ENCODE measurements around the gene RRN3.
"Not testable (repeated sequence)": the region's sequence is repeated elsewhere in the genome, so short reads cannot be mapped to it uniquely, and the experiment has no call there.

Gene RRN3

GRCh38 chr16:15050440-15050839 is 43.6 kb downstream of the RRN3 start:
- DNase-seq, result not testable (repeated sequence)

DNA sequence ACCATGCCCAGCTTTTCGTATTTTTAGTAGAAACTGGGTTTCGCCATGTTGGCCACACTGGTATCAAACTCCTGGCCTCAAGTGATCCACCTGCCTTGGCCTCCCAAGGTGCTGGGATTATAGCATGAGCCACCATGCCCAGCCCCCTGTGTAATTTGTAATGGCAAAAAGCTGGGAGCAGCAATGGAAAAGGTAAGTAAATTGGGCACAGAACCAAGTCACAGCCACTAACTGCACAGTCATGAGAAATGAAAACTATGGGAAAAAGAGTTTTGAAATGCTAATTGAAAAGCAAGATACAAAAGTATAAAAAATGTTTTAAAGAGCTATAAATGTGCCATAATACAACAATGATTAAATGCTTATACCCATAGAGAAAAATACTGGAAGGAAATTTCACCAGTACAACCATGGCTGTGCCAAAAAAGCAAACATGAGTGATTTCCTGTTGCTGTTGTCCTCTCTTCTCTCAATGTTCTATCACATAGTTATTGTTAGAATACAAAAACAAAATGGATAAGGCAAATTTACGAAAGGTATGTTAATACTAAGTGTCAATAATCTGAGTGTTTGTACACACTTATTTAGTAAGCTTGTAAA is 44.4 kb downstream of the RRN3 start:
- DNase-seq, result no peak

- no peak for DNase-seq
Observed at GRCh38 chr16:15046692-15047376, 47.2 kb downstream of the RRN3 start.

DNA sequence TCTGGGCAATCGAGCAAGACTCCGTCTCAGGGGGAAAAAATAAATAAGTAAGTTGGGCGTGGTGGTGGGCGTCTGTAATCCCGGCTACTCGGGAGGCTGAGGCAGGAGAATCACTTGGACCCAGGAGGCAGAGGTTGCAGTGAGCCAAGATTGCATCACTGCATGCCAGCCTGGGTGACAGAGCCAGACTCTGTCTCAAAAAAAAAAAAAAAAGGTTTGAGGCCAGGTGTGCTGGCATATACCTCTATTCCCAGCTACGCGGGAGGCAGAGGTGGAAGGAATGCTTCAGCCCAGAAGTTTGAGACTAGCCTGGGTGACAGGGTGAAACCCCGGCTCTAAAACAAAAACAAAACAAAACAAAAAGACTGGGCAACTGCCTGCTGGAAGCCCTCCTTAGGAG is 48.8 kb downstream of the RRN3 start:
- not testable (repeated sequence) for DNase-seq

GRCh38 chr16:15044286-15044685 is 49.8 kb downstream of the RRN3 start:
- no peak for DNase-seq

DNA sequence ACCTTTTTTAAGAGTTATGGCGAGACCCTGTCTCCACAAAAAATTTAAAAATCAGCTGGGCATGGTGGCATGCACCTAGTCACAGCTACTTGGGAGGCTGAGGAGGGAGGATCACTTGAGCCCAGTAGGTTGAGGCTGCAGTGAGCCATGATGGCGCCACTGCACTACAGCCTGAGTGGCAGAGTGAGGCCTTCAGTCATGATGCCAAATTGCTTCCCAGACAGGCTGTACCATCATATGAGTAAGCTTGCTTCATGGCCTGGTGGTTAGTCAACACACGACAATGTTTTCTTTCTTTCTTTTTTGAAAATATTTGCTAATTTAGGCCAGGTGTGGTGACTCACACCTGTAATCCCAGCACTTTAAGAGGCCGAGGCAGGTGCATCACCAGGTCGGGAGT is 50.7 kb downstream of the RRN3 start:
- DNase-seq, result no peak

DNA sequence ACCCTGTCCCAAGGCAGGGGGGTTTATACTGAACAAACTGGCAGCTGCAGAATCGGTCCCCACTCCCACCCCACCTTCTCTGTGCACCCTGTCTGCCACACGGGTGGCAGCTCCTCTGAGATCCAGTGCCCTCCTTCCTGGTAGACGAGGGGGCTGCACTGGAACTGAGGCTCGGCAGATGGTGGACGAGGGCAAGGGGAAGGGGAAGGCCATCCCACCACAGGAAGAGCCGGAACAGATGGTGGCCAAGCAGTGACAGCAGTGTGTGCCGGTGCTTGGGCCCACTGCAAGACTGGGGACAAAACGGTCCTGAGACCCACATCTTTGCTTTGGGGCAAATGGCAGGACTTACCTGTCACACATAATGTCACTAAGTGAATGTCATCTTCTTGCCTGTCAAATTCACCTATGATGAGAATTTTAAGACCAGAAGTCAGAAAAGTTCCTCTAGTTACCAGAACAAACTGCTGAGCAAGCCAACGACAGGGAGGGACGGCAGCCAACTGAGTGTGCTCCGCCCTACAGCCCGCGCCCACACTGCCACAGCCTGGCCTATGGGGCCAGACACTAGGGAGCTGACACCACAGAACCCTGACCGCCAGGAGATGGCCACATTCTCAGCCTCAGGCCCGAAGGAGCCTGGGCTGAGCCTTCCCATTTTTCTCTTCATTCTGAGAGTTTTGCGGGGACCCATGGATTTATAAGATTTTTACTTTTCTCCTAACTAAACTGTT is 52.6 kb downstream of the RRN3 start:
- no peak for DNase-seq

DNA sequence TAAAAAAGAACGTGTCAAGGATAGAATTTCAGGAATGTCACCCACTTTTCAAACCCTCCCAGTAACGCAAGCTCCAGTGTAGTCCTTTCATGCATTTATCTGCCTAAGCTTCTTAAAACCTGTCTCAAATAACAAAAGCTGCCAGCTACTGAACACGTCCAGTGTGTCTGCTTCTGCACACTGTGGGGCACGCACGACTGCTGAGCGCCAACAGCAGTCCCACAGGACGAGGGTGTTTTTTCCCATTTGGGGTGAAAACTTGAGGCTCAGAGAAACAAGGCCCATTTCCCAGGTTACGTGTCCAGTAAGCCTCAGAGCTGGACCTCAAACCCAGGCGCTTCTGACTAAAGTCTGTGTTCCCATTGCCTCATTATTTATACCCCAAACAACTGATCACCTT is 55.4 kb downstream of the RRN3 start:
- DNase-seq, result no peak

DNA sequence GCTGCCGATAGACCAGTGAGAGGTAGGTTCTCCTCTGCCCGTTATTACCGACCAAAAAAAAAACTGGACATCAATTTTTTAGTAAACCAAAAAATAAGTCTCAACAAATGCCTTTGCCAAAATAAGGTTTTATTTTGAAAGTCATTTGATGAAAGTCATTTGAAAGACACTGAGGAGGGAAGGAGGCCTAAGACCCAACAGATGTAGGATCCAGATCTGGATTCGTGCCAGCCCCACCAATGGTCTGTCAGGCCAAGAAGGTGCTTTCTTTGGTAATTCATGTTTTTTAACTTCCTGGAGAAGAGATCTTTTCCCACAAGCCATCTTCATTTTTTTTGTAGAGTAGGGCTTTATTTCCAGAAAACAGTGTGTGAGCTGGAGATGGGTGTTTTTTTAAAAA is 56.3 kb downstream of the RRN3 start:
- no peak for DNase-seq

DNA sequence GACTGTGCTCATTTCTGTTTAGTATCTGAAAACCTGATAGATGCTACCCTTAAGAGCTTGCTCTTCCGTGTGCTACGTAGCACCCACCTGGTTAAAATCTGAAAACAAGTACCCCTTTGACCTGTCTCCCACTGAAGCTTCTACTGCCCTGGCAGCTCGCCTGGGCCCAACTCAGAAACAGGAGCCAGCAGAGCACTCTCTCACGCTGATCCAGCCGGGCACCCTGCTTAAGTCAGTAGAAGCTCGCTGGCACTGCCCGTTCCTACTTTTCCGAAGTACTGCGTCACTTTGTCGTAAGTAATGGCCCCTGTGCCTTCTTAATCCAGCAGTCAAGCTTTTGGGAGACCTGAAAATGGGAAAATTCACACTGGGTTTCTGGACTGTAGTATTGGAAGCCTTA is 57.1 kb downstream of the RRN3 start:
- DNase-seq, result no peak

GRCh38 chr16:15035163-15035729 is 58.8 kb downstream of the RRN3 start:
- no peak for DNase-seq

- DNase-seq, result no peak
Observed at GRCh38 chr16:15034266-15035162, 59.6 kb downstream of the RRN3 start.

DNA sequence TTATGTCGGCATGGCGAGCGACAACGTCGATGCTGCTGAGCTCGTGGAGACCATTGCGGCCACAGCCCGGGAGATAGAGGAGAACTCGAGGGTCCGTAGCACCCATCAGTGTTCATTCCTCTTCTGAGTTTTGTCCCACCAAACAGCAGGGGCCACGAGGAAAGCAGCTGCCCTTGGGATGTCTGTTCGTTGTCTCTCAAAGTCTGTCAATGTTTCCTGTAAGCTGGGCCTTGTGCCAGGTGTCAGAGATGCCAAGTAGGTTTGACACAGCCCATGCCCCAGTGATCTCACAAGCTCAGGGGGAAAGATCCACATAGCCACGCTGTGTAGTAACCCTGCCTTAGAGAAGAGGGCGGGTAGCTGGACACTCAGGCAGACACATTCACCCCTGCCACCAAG is 60.8 kb downstream of the RRN3 start:
- DNase-seq, result no peak

GRCh38 chr16:15032547-15033308 is 61.3 kb downstream of the RRN3 start:
- no peak for DNase-seq

DNA sequence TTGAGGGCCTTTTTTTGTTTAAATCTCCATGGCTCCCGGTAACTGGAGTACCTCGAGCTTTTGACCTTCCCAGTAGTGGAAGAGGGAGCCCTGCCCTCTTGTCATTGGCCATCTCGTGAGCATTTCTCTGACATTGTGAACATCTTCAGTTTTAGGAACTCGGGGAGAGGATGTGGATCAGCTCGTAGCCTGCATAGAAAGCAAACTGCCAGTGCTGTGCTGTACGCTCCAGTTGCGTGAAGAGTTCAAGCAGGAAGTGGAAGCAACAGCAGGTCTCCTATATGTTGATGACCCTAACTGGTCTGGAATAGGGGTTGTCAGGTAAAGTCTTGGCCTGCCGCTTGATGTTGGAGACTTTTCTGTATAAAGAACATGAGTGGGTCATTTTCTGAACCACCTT is 62.5 kb downstream of the RRN3 start:
- DNase-seq, result no peak

DNA sequence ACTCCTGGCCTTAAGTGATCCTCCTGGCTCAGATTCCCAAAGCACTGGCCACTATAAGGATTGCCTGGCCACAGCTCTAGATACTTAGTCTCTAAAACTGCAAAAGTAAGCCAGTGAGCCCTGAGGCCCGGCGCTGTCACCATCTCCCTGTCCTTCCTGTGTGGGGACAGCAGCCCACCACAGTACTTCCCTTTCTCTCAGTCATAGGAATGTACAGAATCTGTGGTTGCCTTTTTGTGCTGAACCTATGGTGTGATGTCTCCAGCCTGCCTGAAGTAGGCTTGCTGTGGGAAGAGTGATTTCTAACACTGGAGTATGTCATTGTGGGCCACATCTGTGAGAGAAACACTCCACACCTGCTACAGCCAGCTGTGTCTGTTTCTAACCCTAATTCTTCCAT is 62.9 kb downstream of the RRN3 start:
- DNase-seq, result no peak

DNA sequence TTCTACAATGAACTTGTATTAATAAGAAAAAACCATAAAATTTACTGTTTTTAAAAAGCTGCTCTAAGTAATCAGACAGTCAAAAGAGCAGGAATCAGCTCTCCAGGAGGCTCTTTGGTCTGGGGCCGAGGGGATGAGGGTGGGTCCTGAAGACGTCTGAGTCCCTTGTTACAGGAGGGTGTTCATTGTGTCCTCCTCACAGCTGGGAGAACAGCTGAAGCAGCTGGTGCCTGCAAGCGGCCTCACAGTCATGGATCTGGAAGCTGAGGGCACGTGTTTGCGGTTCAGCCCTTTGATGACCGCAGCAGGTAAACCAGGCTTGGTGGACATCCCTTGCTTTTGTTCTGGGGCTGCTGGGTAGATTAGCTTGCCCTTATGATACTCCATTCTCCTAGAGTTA is 64.3 kb downstream of the RRN3 start:
- DNase-seq, result not testable (repeated sequence)

- DNase-seq, result not testable (repeated sequence)
Observed at GRCh38 chr16:15028801-15029698, 65.0 kb downstream of the RRN3 start.

DNA sequence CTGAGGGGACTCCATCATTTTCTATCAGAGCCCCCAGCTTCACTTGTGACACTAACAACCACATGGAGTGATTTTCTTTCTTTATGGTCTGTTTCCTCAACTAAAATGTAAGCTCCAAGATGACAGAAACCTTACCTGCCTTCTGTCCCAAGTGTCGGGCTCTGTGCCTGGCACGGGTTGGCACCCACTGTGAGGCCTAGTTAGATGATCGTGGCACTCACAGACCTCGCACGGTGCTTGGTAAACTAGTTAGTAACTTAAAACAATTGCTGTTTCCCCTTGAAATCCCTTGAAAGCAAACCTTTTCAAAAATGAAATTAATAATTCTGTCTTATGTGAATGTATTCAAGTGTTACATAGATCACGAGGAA is 65.7 kb downstream of the RRN3 start:
- not testable (repeated sequence) for DNase-seq

DNA sequence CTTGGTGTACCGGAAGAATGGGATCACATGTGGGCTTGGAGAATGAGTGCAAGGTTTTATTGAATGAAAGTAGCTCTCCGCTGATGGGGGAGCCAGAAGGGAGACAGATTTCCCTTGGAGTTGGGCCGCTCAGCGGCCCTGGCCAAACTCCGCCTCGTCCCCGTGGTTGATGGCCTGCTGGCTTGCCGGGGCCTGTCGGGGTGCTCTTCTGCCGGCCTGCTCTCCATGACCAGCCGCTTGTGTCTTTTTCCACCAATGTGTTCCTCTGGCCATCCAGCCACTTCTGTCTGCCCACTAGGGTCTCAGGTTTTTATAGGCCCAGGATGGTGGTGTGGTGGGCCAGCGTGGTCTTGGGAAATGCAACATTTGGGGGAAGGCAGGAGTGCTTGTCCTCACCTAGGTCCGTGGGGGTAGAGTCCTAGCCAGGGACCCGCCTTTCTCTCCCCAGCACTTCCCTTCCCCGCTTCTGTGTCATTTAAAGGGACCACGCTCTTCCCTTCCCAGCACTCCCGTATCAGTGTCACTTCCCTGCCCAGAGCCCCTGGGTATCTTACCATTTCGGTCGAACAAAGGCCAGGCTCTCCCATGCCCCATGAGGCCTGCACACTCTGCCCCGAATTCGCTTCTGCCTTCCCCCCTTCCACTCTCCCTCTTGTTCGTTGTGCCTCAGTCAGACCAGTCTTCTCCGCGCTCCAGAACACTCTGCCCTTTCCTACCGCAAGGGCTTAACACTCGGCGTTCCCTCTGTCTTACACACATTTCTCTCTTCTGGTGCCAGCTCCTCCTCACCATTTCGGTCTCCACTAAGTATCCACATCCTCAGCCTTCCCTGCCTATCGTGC is 66.3 kb downstream of the RRN3 start:
- DNase-seq, result not testable (repeated sequence)
